LHCN-M2 (cell line): Measurements from ENCODE around the gene RNF114. TPM values are rescaled to one million over a fixed set of nuclear protein-coding genes. Genes with fewer than 3 reads are reported as not detected.
"Not testable (repeated sequence)": the region's sequence is repeated elsewhere in the genome, so short reads cannot be mapped to it uniquely, and the experiment has no call there.

Experiments used
- DNase-seq: peaks from one replicate; pipeline ENCODE4 v3.0.0-alpha.2; 2012; ENCODE audit warnings: low read depth
- total RNA-seq: library from RNA; depleted of rRNA; stranded (reverse); fragments of >200 nt; gene quantifications from 2 replicates; pipeline ENCODE4 v1.2.3, GENCODE V29; 2014

Gene RNF114
- total RNA-seq, 1 experiment from 2014 or later, result 98.2 TPM

GRCh38 chr20:49928411-49929141 is 7.6 kb upstream of the RNF114 start:
- peak; percentile 82 for DNase-seq

GRCh38 chr20:49929142-49929494 is 7.1 kb upstream of the RNF114 start:
- no peak for DNase-seq

GRCh38 chr20:49935746-49936152 is 448 bp upstream of the RNF114 start:
- DNase-seq, result no peak

GRCh38 chr20:49937027-49937929 is 1.1 kb downstream of the RNF114 start:
- no peak for DNase-seq

GRCh38 chr20:49938173-49939163 is 2.3 kb downstream of the RNF114 start:
- peak; percentile 9 for DNase-seq

- no peak for DNase-seq
These were observed 5.3 kb downstream of the RNF114 start for GRCh38 chr20:49941456-49941855.

GRCh38 chr20:49942303-49942702 is 6.1 kb downstream of the RNF114 start:
- no peak for DNase-seq

GRCh38 chr20:49942942-49943341 is 6.7 kb downstream of the RNF114 start:
- DNase-seq, result no peak

- DNase-seq, result no peak
These were observed 9.1 kb downstream of the RNF114 start for GRCh38 chr20:49945306-49945700.

GRCh38 chr20:49945701-49946477 is 9.7 kb downstream of the RNF114 start:
- DNase-seq, result no peak

GRCh38 chr20:49948178-49948577 is 12.0 kb downstream of the RNF114 start:
- DNase-seq, result no peak

GRCh38 chr20:49948809-49949507 is 12.8 kb downstream of the RNF114 start:
- peak; percentile 86 for DNase-seq

- DNase-seq, result peak; percentile 73
These were observed 15.0 kb downstream of the RNF114 start for GRCh38 chr20:49951151-49951550.

GRCh38 chr20:49955167-49955566 is 19.0 kb downstream of the RNF114 start:
- DNase-seq, result no peak

- DNase-seq, result not testable (repeated sequence)
These were observed 19.7 kb downstream of the RNF114 start for GRCh38 chr20:49955830-49956396.

GRCh38 chr20:49956689-49957088 is 20.5 kb downstream of the RNF114 start:
- no peak for DNase-seq

GRCh38 chr20:49957089-49957938 is 21.1 kb downstream of the RNF114 start:
- DNase-seq, result not testable (repeated sequence)

GRCh38 chr20:49961413-49961812 is 25.2 kb downstream of the RNF114 start:
- no peak for DNase-seq
